ENCODE data around the gene BAX.

DNA sequence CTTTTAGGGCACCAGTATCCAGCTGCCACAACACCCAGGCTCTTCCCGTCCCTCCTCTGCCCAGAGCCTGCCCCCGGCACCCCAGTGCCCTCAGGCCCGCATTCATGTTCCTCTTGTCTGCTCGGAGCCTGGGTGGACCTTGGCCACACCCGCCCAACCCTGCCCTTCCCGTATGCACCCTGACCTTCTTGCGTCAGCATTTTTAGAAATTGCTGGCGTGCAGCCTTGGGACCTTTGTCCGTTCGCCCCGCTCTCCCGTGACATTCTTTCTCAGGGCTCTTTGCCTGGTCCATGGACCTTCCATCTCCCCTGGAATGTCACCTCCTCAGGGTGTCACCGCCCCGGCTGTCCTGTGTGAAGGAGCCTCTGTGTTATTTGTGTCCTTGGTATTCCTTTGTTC lies 47.0 kb upstream of the BAX start:
- TF ChIP-seq, protein P1, sequence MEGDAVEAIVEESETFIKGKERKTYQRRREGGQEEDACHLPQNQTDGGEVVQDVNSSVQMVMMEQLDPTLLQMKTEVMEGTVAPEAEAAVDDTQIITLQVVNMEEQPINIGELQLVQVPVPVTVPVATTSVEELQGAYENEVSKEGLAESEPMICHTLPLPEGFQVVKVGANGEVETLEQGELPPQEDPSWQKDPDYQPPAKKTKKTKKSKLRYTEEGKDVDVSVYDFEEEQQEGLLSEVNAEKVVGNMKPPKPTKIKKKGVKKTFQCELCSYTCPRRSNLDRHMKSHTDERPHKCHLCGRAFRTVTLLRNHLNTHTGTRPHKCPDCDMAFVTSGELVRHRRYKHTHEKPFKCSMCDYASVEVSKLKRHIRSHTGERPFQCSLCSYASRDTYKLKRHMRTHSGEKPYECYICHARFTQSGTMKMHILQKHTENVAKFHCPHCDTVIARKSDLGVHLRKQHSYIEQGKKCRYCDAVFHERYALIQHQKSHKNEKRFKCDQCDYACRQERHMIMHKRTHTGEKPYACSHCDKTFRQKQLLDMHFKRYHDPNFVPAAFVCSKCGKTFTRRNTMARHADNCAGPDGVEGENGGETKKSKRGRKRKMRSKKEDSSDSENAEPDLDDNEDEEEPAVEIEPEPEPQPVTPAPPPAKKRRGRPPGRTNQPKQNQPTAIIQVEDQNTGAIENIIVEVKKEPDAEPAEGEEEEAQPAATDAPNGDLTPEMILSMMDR (IDR thresholded peaks at IDR 0.05): no peak
- TF ChIP-seq, protein P2, sequence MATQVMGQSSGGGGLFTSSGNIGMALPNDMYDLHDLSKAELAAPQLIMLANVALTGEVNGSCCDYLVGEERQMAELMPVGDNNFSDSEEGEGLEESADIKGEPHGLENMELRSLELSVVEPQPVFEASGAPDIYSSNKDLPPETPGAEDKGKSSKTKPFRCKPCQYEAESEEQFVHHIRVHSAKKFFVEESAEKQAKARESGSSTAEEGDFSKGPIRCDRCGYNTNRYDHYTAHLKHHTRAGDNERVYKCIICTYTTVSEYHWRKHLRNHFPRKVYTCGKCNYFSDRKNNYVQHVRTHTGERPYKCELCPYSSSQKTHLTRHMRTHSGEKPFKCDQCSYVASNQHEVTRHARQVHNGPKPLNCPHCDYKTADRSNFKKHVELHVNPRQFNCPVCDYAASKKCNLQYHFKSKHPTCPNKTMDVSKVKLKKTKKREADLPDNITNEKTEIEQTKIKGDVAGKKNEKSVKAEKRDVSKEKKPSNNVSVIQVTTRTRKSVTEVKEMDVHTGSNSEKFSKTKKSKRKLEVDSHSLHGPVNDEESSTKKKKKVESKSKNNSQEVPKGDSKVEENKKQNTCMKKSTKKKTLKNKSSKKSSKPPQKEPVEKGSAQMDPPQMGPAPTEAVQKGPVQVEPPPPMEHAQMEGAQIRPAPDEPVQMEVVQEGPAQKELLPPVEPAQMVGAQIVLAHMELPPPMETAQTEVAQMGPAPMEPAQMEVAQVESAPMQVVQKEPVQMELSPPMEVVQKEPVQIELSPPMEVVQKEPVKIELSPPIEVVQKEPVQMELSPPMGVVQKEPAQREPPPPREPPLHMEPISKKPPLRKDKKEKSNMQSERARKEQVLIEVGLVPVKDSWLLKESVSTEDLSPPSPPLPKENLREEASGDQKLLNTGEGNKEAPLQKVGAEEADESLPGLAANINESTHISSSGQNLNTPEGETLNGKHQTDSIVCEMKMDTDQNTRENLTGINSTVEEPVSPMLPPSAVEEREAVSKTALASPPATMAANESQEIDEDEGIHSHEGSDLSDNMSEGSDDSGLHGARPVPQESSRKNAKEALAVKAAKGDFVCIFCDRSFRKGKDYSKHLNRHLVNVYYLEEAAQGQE (IDR thresholded peaks at IDR 0.05; ENCODE audit: low read depth, low read length): no peak
- TF ChIP-seq EP300 (IDR thresholded peaks at IDR 0.05; ENCODE audit: borderline replicate concordance in 1 of 2, low read depth in 1 of 2, low read length in 1 of 2) (no peak), RXRA (IDR thresholded peaks at IDR 0.05; ENCODE audit: borderline replicate concordance, low read depth) (no peak), TEAD4 (IDR thresholded peaks at IDR 0.05; ENCODE audit: borderline replicate concordance, insufficient read depth) (no peak), YY1 (IDR thresholded peaks at IDR 0.05; ENCODE audit: low read depth) (no peak), GATA2 (CRISPR knock-in tag; IDR thresholded peaks at IDR 0.05) (no peak), SIN3A (IDR thresholded peaks at IDR 0.05; ENCODE audit: borderline replicate concordance, low read depth, low read length) (no peak), CHD2 (IDR thresholded peaks at IDR 0.05; ENCODE audit: low read length, partially characterized antibody) (no peak), GABPA (IDR thresholded peaks at IDR 0.05; ENCODE audit: low read depth) (no peak), RFX5 (IDR thresholded peaks at IDR 0.05; ENCODE audit: low read length) (no peak)
- TF ChIP-seq, protein P3, sequence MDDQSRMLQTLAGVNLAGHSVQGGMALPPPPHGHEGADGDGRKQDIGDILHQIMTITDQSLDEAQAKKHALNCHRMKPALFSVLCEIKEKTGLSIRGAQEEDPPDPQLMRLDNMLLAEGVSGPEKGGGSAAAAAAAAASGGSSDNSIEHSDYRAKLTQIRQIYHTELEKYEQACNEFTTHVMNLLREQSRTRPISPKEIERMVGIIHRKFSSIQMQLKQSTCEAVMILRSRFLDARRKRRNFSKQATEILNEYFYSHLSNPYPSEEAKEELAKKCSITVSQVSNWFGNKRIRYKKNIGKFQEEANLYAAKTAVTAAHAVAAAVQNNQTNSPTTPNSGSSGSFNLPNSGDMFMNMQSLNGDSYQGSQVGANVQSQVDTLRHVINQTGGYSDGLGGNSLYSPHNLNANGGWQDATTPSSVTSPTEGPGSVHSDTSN (IDR thresholded peaks at IDR 0.05): no peak

Measured in SK-N-SH (cell line).